Caki2 (cell line): ENCODE data around the gene GUK1. TPM values are rescaled to one million over a fixed set of nuclear protein-coding genes. Genes with fewer than 3 reads are reported as not detected.
A peak's percentile ranks its signal among the peaks of the same experiment; 100 is the strongest.
"Not testable (repeated sequence)": the region's sequence is repeated elsewhere in the genome, so short reads cannot be mapped to it uniquely, and the experiment has no call there.

Experiments used
- DNase-seq: peaks from one replicate; pipeline ENCODE4 v3.0.0-alpha.2; 2015; ENCODE audit warnings: low read depth
- in situ Hi-C: cut with HindIII; loops from 2 replicates; pipeline ENCODE4 v1.10.0; 2016; ENCODE audit warnings: low sequenced_read_pairs, low pct_unique_long_range_greater_than_20kb, mixed read lengths
- total RNA-seq: library from RNA; depleted of rRNA; stranded (reverse); fragments of >200 nt; shearing (Covaris generic); gene quantifications from 2 replicates; pipeline ENCODE4 v1.2.3, GENCODE V29; 2014; ENCODE audit warnings: low replicate concordance

The GUK1 gene
- total RNA-seq, 1 experiment from 2014 or later = 331 TPM

DNA sequence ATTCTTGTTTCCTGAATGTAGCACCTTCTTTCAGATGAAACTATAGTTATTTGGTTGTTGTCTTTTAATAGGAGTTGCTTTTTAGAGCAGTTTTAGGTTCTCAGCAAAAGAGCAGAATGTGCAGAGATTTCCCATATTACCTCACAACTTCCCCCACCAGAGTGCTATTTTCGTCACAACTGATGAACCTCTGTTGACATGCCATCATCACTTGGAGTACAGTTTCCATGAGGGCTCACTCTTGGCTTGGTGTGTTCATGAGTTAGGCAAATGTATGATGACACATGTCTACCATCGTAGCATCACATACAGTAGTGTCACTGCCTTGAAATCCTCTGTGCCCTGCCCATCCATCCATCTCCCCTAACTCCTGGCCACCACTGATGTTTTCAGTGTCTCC, 29.3 kb downstream of the GUK1 start:
- in situ Hi-C loops = no loop called here
- no peak for DNase-seq

DNA sequence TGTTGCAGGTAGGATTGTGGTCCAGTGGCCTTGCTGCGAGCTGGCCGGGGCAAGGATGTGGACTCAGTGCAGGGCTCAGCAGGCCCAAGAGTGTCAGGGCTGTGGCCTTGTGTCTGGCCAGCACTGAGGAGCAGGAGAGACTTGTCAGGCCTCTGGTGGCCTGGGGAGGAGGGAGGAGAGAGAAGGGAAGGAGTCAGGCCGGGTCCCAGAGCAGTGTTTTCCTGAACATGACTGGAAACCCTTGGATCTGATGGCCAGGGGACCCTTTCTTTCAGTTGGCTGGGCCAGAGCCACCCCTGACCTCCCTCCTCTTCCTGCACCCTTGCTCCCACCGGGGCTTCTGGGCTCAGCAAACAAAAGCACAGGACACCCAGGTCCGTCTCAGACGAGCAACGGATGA, 30.6 kb downstream of the GUK1 start:
- DNase-seq = no peak
- in situ Hi-C loops = no loop called here

DNA sequence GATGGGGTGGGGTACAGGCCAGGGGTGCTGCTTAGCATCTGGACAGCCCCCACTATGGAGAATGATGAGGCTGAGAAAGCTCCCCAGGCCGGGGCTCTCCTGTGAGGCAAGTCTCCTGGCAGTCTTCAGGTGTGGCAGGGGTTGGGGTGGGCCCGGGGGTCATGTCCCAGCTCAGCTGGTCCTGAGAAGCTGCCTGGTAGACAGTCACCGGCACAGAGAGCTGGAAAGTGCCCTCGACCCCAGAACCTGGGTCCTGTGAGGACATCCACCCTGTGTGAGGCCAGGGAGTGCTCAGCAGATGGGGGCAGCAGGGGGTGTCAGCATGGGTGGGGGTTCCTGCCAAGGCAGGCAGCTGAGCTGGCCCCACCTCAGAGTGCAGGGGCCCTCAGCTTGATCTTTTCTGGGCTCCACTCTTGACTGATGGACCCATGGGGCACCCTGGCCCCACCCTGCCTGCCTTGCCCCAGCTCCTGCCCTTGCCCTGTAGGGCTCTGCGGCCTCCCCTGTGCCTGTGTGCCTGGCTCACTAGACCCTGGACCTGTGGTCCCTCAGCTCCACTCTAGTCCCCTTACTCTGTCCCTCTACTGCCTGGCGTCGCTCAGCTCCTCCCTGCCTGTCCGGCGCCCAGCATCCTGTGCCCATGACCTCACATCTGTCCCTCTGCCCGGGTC, 31.3 kb downstream of the GUK1 start:
- in situ Hi-C loops = no loop called here
- no peak for DNase-seq

DNA sequence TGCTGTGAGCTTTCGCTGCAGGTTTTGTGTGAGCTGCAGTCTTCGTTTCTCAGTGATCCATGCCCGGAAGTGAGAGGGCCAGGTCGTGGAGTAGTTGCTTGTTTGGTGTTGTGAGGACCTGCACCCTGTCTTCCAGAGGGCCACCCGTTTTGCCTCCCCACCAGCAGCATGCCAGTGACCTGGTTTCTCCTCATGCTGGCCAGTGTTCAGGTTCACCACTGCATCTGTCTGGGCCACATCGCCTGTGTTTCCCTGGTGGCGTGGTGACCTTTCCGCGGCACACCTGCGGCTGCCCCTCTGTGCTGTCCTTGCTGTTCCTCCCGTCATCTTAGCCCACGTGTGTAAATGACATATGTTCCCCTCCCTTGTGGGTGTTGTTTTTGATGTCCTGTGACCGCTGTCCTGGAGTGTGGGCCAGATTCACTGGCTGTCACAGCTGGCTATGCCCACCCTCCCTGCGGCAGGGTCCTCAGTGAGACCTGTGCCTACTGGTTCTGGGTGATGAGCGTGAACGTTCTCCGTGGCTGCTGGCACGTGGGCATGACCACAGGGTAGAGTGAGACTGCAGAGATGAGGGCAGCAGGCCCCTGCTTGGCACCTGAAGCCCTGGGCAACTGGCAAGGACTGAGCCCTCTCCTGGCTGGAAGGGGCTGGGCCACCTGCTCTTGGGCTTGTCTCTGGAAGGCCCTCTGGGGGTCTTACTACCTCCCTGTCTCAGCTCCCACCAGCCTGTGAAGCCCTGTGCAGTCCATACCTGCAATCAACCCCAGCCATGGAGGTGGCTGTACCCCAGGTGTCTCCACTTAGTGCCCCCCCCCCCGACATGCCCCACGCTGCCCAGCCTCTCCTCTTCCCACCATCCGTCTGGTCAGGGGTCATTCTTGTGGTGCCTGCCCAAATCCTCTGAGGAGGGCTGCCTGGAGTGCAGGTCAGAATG, 32.8 kb downstream of the GUK1 start:
- in situ Hi-C loops = no loop called here
- no peak for DNase-seq

DNA sequence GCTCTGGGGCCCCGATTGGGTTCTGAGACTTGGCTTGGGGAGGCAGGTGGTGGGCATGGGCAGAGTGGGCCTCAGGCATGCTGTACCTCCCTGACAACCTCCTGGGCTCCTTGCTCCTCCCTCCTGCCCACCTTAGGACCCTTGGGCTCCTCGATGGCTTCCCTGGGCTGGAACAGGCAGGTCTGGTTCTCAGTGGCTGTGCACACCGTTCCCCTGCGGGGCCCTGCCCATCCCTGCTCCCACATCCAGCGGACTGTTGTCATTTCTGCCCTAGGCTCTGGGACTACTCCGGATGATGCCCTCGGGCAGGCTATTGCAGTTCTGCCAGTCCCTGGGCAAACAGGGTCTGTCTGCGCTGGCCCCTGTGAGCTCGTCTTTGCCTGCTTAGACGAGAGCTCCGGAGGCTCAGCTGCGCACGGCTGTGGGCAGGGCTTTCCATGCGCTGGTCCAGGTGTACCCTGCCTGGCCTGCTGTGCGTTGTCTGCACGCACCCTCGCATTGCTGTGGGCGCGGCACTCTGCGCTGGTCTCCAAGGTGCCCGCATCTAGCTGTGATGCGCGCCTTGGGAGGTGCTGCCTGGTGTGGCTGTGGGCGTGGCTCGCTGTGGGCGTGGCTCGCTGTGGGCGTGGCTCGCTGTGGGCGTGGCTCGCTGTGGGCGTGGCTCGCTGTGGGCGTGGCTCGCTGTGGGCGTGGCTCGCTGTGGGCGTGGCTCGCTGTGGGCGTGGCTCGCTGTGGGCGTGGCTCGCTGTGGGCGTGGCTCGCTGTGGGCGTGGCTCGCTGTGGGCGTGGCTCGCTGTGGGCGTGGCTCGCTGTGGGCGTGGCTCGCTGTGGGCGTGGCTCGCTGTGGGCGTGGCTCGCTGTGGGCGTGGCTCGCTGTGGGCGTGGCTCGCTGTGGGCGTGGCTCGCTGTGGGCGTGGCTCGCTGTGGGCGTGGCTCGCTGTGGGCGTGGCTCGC, 33.7 kb downstream of the GUK1 start:
- in situ Hi-C loops = not testable (repeated sequence)
- peak; percentile 47 for DNase-seq

DNA sequence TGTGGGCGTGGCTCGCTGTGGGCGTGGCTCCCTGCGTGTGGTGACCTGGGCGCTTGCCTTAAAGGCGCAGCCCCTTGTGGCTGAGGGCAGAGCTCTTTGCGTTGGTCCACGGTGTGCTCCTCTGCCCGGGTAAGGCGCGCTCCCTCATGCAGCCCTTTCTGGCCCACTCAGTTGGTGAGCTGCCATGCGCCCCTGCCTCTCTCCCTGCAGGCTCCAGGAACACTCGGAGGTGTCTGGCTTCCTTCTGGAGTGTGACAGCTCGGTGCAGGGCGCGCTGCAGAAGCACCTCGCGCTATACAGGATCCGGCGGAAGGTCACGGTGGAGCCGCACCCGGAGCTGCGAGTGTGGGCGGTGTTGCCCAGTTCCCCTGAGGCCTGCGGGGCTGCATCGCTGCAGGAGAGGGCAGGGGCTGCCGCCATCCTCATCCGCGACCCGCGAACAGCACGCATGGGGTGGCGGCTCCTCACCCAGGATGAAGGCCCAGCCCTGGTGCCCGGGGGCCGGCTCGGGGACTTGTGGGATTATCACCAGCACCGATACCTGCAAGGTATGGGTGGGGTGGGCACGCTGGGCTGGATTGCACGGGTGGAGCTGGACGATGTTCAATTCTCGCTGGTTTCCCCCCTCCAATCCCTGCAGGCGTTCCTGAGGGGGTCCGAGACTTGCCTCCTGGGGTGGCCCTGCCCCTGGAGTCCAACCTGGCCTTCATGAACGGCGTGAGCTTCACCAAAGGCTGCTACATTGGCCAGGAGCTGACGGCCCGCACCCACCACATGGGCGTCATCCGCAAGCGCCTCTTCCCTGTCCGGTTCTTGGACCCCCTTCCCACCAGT, 34.6 kb downstream of the GUK1 start:
- peak; percentile 26 for DNase-seq
- in situ Hi-C loops = no loop called here

DNA sequence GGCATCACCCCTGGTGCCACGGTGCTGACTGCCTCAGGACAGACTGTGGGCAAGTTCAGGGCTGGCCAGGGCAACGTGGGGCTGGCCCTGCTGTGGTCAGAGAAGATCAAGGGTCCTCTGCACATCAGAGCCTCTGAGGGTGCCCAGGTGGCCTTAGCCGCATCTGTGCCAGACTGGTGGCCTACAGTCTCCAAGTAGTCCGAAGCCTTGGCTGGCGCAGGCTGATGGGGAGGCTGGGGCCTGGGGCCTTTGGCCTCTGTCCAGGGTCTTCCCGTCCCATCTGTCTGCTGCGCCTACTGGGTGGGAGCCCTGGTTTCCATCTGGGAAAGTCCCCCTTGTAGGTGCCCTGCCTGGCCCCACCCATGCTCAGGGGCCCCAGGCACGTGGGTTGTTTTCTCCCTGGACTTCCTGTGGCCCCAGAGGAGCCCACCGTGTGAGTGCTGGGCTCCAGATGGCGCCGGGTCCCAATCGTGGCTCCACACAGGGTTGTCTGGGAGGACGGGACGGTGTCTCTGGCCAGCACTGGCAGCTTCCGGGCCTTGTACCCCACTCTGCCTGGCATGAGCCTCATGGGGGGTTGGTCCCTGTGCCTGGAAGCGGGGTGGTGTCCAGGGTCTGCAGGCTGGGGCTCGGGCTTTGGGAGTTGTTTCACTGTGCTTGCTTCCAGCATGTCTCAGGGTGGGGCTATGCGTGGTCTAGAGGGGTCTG, 35.4 kb downstream of the GUK1 start:
- in situ Hi-C loops = no loop called here
- DNase-seq = no peak

DNA sequence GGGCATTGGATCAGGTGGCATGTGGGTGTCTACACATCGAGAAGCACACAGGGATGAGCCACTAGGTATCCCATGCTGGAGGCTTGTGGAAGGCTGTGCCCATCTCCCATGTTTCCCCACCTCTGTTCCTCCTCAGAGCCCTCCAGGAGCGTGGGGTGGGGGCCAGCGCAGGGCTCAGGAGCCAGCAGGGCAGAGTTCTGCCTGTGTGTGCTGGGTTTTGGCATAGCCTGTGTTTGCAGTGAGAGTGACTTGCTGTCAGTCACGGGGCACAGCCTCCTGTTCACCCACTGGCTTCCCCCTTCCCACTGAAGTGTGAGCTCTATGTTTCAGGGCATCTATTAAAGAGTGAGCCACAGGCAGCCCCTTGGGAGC, 35.9 kb downstream of the GUK1 start:
- in situ Hi-C loops = no loop called here
- no peak for DNase-seq

DNA sequence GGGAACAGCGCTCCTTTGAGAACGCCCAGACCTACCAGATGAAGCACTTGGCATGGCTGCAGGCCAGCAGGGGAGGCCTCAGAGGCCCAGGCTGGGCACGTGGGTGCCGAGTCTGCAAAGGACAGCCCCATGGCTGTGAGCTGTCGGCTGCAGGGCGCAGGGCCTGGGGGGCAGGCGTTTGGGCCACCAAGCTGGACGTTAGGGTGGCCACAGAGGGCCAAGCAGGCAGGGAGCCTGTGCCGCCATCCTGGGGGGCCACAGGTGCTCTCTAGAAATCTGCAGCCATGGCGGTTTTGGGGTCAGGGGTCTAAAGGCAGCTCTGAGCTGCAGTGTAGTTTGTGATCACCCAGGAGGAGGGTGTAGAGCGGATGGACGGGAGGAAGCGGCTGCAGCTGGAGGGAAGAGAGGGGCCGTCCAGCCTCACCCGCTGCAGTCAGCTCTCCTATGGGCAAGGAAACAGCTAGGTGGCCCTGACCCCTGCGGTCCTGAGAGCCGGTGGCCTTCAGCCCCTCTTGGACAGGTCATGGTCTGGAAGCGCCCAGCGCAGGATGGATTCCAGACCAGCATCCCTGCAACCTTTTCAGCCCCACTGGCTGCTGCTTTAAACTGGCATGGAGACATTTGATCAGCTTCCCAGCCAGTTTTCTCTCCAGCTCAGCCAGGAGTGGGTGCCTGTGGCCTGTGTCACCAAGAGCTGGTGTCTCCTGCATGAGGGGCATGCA, 36.5 kb downstream of the GUK1 start:
- no peak for DNase-seq
- in situ Hi-C loops = no loop called here

DNA sequence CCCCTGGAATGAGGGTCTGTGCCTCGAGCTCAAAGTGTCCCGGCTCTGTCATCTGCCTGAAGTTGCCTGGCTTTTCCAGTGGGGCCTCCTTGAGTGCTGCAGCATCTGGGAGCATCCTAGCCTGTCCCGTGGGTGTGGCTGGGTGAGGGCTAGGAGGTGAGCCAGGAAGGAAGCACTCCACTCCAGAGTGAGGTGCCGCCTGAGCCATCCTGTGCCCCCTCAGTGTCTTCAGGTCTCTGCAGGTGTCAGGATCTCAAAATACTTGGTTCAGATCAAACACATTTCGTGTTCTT, 37.0 kb downstream of the GUK1 start:
- in situ Hi-C loops = no loop called here

DNA sequence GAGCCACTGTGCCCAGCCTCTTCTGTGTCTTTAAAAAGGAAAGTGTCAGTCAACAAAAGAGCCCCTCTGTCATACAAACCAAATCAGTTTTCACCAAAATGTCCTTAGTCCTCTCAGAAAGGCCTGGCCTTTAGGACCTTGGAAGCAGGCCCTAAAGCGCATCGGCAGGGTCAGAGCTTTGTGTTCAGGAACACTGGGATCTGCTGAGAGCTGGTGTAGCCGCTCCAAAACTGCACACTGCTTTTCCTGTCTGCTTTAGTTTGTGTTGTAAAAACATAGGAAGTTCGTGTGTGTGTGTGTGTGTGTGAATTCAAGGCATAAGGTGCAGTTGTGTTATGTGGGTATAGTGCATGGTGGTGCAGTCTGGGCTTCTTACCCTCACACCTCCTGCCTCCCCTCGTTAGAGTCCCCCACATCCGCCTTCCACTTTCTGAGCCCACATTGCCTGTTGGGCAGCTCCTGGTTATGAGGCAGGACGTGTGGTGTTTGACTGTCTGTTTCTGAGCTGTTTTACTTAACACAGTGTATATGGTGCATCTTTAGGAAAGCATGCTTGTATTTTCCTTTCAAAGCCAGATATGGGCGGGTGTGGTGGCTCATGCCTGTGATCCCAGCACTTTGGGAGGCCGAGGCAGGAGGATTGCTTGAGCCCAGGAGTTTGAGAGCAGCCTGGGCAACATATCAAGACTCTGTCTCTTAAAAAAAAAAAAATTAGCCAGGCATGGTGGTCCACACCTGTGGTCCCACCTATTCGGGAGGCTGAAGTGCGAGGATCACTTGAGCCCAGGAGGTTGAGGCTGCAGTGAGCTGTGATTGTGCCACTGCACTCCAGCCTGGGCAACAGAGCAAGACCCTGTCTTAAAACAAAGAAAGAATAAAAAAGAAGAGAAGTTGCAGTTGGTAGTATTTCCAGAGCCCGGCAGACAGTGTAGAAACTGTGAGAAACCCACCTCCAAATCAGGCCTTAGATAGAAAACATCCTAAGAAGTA, 37.9 kb downstream of the GUK1 start:
- in situ Hi-C loops = no loop called here

More for the DNA sequence above, 37.0 kb downstream of the GUK1 start:
- no peak for DNase-seq

DNA sequence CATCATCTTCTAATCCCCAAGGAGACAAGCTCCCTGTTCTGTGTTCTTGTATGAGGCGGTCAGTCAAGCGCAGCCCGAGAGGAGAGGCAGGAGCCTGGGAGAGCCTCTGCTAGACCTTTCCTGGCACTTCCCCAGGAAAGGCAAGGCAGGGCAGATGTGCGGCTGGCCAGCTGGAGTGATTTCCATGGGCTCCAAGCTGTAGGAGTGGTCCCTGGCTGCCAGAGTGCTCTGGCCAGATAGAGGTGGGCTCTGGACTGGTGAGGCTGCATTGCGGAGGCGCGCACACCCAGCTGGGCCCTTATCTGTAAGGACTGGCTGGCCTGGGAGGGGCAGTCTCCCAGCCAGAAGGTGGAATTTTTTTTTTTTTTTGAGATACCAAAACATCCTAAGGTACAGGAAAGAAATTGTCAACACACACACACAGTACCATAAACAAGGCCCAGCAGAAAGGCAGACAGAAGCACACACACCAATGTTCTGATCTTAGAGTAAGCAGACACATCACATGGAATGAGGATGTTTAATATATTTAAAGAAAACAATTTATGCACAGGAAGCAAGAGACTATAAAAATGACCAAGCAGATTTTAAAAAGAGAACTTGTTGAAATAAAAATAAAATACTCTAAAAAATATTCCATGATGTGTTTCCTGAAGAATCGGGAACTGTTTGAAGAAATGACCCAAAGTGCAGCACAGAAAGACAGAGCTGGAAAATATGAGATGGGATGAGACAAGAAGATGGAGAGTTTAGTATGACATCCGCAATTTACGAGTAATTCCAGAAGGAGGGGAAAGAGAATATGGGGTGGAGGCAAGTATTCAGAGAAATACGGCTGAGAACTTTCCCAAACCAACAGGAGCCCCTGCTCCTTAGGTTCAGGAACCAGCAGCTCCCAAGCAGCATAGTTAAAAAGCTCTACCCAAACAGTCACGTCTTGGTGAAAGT, 38.9 kb downstream of the GUK1 start:
- DNase-seq = no peak
- in situ Hi-C loops = no loop called here

More for the DNA sequence above, 37.9 kb downstream of the GUK1 start:
- no peak for DNase-seq

DNA sequence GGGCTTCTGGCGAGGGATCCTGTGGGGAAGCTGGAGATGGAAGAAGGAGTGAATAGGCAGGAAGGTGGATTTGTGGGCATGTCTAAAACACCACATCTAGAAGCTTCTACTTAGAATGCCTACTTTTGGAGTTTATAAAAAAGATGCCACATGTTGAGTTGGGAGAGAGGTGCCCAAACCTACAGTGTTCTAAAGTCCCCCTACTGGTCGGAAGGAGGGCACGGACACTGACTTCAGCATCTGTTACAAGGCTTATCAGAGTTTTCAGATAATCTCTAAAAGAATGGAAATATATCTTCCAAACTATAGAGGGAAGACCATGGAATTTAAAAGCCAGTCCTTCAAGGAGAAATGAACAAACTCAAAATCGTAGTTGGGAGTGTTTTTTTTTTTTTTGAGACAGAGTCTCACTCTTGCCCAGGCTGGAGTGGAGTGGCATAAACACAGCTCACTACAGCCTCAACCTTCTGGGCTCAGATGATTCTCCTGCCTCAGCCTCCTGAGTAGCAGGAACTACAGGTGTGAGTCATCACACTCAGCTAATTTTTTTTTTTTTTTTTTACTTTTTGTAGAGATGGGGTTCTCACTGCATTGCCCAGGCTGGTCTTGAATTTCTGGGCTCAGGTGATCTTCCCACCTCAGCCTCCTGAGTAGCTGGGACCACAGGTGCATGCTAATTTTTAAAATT, 40.3 kb downstream of the GUK1 start:
- DNase-seq = no peak
- in situ Hi-C loops = no loop called here

DNA sequence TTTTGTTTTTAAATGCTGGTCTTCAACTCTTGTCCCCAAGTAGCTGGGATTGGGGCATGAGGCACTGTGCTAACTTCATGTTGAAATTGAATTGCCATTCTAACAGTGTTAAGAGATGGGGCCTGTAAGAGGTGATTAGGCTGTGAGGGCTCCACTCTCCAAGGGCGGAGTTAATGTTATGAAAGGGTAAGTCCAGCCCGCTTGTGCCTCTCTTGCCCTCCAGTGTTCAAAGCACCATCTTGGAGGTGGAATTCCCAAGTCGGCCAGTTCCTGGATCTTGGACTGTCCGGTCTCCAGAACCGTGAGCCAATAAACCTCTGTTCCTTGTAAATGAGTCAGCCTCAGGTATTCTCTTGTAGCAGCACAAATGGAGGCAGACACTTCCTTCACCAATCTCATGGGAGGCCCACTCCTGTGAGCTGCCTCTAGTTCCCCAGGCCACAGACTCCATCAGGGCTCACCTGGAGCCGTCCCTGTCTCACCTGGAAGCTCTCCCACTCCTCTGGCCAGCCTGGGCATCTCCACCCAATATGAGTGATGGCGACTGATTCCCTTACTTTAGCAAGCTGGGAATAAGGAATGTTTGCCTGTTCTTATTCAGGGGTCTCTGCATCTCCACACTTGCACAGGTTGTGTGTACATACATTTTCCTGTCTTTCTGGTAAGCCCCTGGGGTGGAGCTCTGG, 41.0 kb downstream of the GUK1 start:
- no peak for DNase-seq
- in situ Hi-C loops = no loop called here
